Activated T-helper 2 cell treated with anti-CD3 and anti-CD28 coated beads, Interferon-gamma antibody, Interleukin-2, Interleukin-4, amounts not matched to agents 10 μg/mL and 5 μg/mL and 100 μg/mL, durations not matched to agents 14 hours and 24 hours and 36 hours (primary cell): ENCODE measurements around the gene LVRN. TPM values are rescaled to one million over a fixed set of nuclear protein-coding genes. Genes with fewer than 3 reads are reported as not detected.

ENCODE experiments used
- DNase-seq: peaks from one replicate; pipeline ENCODE4 v3.0.0; 2021; ENCODE audit warnings: low spot score
- H3K27ac Mint-ChIP-seq: one replicate; pipeline ENCODE4 v1.8.0; 2021; ENCODE audit warnings: mixed read lengths
- H3K27me3 Mint-ChIP-seq: one replicate; pipeline ENCODE4 v1.8.0; 2021; ENCODE audit warnings: low read depth, mixed read lengths
- H3K36me3 Mint-ChIP-seq: one replicate; pipeline ENCODE4 v1.8.0; 2021; ENCODE audit warnings: low read depth, mixed read lengths
- H3K4me1 Mint-ChIP-seq: one replicate; pipeline ENCODE4 v1.8.0; 2021; ENCODE audit warnings: low read depth, mixed read lengths
- H3K4me3 Mint-ChIP-seq: one replicate; pipeline ENCODE4 v1.8.0; 2021; ENCODE audit warnings: low read depth, mild to moderate bottlenecking, moderate library complexity, mixed read lengths
- H3K9me3 Mint-ChIP-seq: one replicate; pipeline ENCODE4 v1.8.0; 2021; ENCODE audit warnings: mixed read lengths
- intact Hi-C: fragments of 100-400 bp; cut with micrococcal nuclease; formaldehyde crosslinking; loops from one replicate; pipeline ENCODE4 v1.15.1; 2023
- total RNA-seq: library from RNA; stranded (reverse); gene quantifications from 2 replicates; pipeline ENCODE4 v1.2.3, GENCODE V29; 2022

The LVRN gene
- total RNA-seq, 1 donor from 2014 or later, result not detected

GRCh38 chr5:115941051-115941675 is 21.1 kb upstream of the LVRN start:
- H3K36me3 Mint-ChIP-seq, result no peaks in the 10 kb centered on the region
- H3K9me3 Mint-ChIP-seq, result peaks cover 4% of the 10 kb centered on the region
- H3K27me3 Mint-ChIP-seq, result peaks cover 3% of the 10 kb centered on the region
- no peak overlapping the region for H3K27ac Mint-ChIP-seq
- DNase-seq, result no peak
- intact Hi-C loops, result no loop called here
- H3K4me3 Mint-ChIP-seq, result no peak overlapping the region
- no peaks in the 10 kb centered on the region for H3K4me1 Mint-ChIP-seq

- H3K4me3 Mint-ChIP-seq, result no peak overlapping the region
- no peak for DNase-seq
- H3K4me1 Mint-ChIP-seq, result no peaks in the 10 kb centered on the region
- H3K27me3 Mint-ChIP-seq, result peaks cover 3% of the 10 kb centered on the region
- no peaks in the 10 kb centered on the region for H3K36me3 Mint-ChIP-seq
- H3K27ac Mint-ChIP-seq, result no peak overlapping the region
- intact Hi-C loops, result no loop called here
- peaks cover 4% of the 10 kb centered on the region for H3K9me3 Mint-ChIP-seq
Measured at GRCh38 chr5:115944501-115944900, 17.8 kb upstream of the LVRN start.

GRCh38 chr5:115946655-115947054 is 15.6 kb upstream of the LVRN start:
- H3K36me3 Mint-ChIP-seq, result no peaks in the 10 kb centered on the region
- intact Hi-C loops, result no loop called here
- H3K9me3 Mint-ChIP-seq, result peaks cover 4% of the 10 kb centered on the region
- no peaks in the 10 kb centered on the region for H3K4me1 Mint-ChIP-seq
- peaks cover 3% of the 10 kb centered on the region for H3K27me3 Mint-ChIP-seq
- no peak overlapping the region for H3K27ac Mint-ChIP-seq
- no peak for DNase-seq
- no peak overlapping the region for H3K4me3 Mint-ChIP-seq

GRCh38 chr5:115947260-115947659 is 15.0 kb upstream of the LVRN start:
- H3K9me3 Mint-ChIP-seq, result peaks cover 2% of the 10 kb centered on the region
- H3K4me1 Mint-ChIP-seq, result no peaks in the 10 kb centered on the region
- no peak for DNase-seq
- intact Hi-C loops, result no loop called here
- peaks cover 7% of the 10 kb centered on the region for H3K27me3 Mint-ChIP-seq
- no peak overlapping the region for H3K4me3 Mint-ChIP-seq
- H3K27ac Mint-ChIP-seq, result no peak overlapping the region
- no peaks in the 10 kb centered on the region for H3K36me3 Mint-ChIP-seq

GRCh38 chr5:115948091-115948534 is 14.2 kb upstream of the LVRN start:
- Mint-ChIP-seq H3K4me3 (no peak overlapping the region), H3K36me3 (no peaks in the 10 kb centered on the region), H3K9me3 (no peaks in the 10 kb centered on the region), H3K4me1 (no peaks in the 10 kb centered on the region), H3K27ac (no peak overlapping the region), H3K27me3 (peaks cover 8% of the 10 kb centered on the region)
- intact Hi-C loops, result no loop called here
- no peak for DNase-seq

GRCh38 chr5:115949096-115949495 is 13.2 kb upstream of the LVRN start:
- intact Hi-C loops, result no loop called here
- Mint-ChIP-seq H3K4me1 (no peaks in the 10 kb centered on the region), H3K36me3 (no peaks in the 10 kb centered on the region)

GRCh38 chr5:115952588-115952987 is 9.7 kb upstream of the LVRN start:
- no peak overlapping the region for H3K27ac Mint-ChIP-seq
- no peaks in the 10 kb centered on the region for H3K4me1 Mint-ChIP-seq
- no peaks in the 10 kb centered on the region for H3K9me3 Mint-ChIP-seq
- intact Hi-C loops, result no loop called here
- H3K36me3 Mint-ChIP-seq, result no peaks in the 10 kb centered on the region
- H3K27me3 Mint-ChIP-seq, result peaks cover 12% of the 10 kb centered on the region
- H3K4me3 Mint-ChIP-seq, result no peak overlapping the region
- DNase-seq, result no peak

More at GRCh38 chr5:115949096-115949495, 13.2 kb upstream of the LVRN start:
- peaks cover 10% of the 10 kb centered on the region for H3K27me3 Mint-ChIP-seq
- no peak for DNase-seq
- H3K4me3 Mint-ChIP-seq, result no peak overlapping the region
- no peak overlapping the region for H3K27ac Mint-ChIP-seq
- no peaks in the 10 kb centered on the region for H3K9me3 Mint-ChIP-seq

GRCh38 chr5:115954144-115954543 is 8.1 kb upstream of the LVRN start:
- no peaks in the 10 kb centered on the region for H3K36me3 Mint-ChIP-seq
- H3K27me3 Mint-ChIP-seq, result peaks cover 17% of the 10 kb centered on the region
- no peaks in the 10 kb centered on the region for H3K4me1 Mint-ChIP-seq
- H3K27ac Mint-ChIP-seq, result no peak overlapping the region
- no peak for DNase-seq
- intact Hi-C loops, result no loop called here
- no peak overlapping the region for H3K4me3 Mint-ChIP-seq
- H3K9me3 Mint-ChIP-seq, result no peaks in the 10 kb centered on the region

- Mint-ChIP-seq H3K9me3 (no peaks in the 10 kb centered on the region), H3K27me3 (peaks cover 34% of the 10 kb centered on the region), H3K27ac (no peak overlapping the region), H3K4me3 (no peak overlapping the region), H3K4me1 (no peaks in the 10 kb centered on the region), H3K36me3 (no peaks in the 10 kb centered on the region)
- DNase-seq, result no peak
- intact Hi-C loops, result no loop called here
Measured at GRCh38 chr5:115956957-115957356, 5.3 kb upstream of the LVRN start.

- H3K27me3 Mint-ChIP-seq, result peaks cover 61% of the 10 kb centered on the region
Measured at GRCh38 chr5:115961381-115962238, 665 bp upstream of the LVRN start.

GRCh38 chr5:115962565-115963402 is 509 bp downstream of the LVRN start:
- no peaks in the 10 kb centered on the region for H3K9me3 Mint-ChIP-seq
- H3K4me1 Mint-ChIP-seq, result no peaks in the 10 kb centered on the region
- H3K27me3 Mint-ChIP-seq, result peaks cover 63% of the 10 kb centered on the region
- H3K27ac Mint-ChIP-seq, result no peak overlapping the region
- intact Hi-C loops, result loop anchor here (2.0 kb wide), 1 partner anchor 610 kb away; no protein-coding TSS in a partner anchor
- DNase-seq, result no peak
- H3K4me3 Mint-ChIP-seq, result no peak overlapping the region
- no peaks in the 10 kb centered on the region for H3K36me3 Mint-ChIP-seq

More at GRCh38 chr5:115961381-115962238, 665 bp upstream of the LVRN start:
- Mint-ChIP-seq H3K27ac (no peak overlapping the region), H3K4me1 (no peaks in the 10 kb centered on the region), H3K36me3 (no peaks in the 10 kb centered on the region), H3K9me3 (no peaks in the 10 kb centered on the region), H3K4me3 (no peak overlapping the region)
- DNase-seq, result no peak
- intact Hi-C loops, result loop anchor here (2.0 kb wide), 1 partner anchor 611 kb away; no protein-coding TSS in a partner anchor

- no peaks in the 10 kb centered on the region for H3K9me3 Mint-ChIP-seq
- intact Hi-C loops, result loop anchor here (2.0 kb wide), 1 partner anchor 609 kb away; no protein-coding TSS in a partner anchor
- H3K4me3 Mint-ChIP-seq, result no peak overlapping the region
- H3K4me1 Mint-ChIP-seq, result no peaks in the 10 kb centered on the region
- H3K36me3 Mint-ChIP-seq, result no peaks in the 10 kb centered on the region
- H3K27me3 Mint-ChIP-seq, result peaks cover 61% of the 10 kb centered on the region
- no peak for DNase-seq
- no peak overlapping the region for H3K27ac Mint-ChIP-seq
Measured at GRCh38 chr5:115963566-115963965, 1.3 kb downstream of the LVRN start.
